HCT116 (cell line): Measurements from ENCODE around the gene CRY2.

Source experiments
- ATF3 ChIP-seq: IDR thresholded peaks from 2 replicates; pipeline ENCODE4 v1.6.1; 2012
- CEBPB ChIP-seq: IDR thresholded peaks from 2 replicates; pipeline ENCODE4 v1.6.1; 2012; ENCODE audit warnings: low read depth
- CTCF ChIP-seq, 3 experiments: fragments of 200-600 bp in 1 of 3; sonication (generic) in 1 of 3; IDR thresholded peaks in 2 of 3; conservative IDR thresholded peaks in 1 of 3; 2 replicates each; pipeline ENCODE4 v1.5.1; 2012 to 2017; ENCODE audit warnings: low read depth in 2 of 3, low read length in 2 of 3, antibody characterized with exemption in 1 of 3, borderline replicate concordance in 1 of 3, control low read depth in 1 of 3, mild to moderate bottlenecking in 1 of 3, mixed read lengths in 1 of 3, mixed run types in 1 of 3, moderate library complexity in 1 of 3; ENCODE audit not compliant: insufficient read depth in 1 of 3
- EZH2 ChIP-seq: fragments of 200-600 bp; sonication (generic); IDR thresholded peaks from 2 replicates; pipeline ENCODE4 v1.6.1; 2017; ENCODE audit warnings: antibody characterized with exemption, mixed run types
- EZH2phosphoT487 ChIP-seq: fragments of 200-600 bp; IDR thresholded peaks from 2 replicates; pipeline ENCODE4 v1.6.1; 2018; ENCODE audit warnings: antibody characterized with exemption, borderline replicate concordance
- MAX ChIP-seq: IDR thresholded peaks from 2 replicates; pipeline ENCODE4 v1.6.1; 2012
- POLR2A ChIP-seq: IDR thresholded peaks from 2 replicates; pipeline ENCODE4 v1.7.0; 2011; ENCODE audit warnings: borderline replicate concordance; ENCODE audit not compliant: insufficient read depth, insufficient read length; ENCODE audit errors: extremely low read depth
- POLR2AphosphoS5 ChIP-seq: IDR thresholded peaks from 2 replicates; pipeline ENCODE4 v1.6.1; 2011; ENCODE audit warnings: mild to moderate bottlenecking, low read depth, low read length, moderate library complexity
- RAD21 ChIP-seq: IDR thresholded peaks from 2 replicates; pipeline ENCODE4 v1.6.1; 2012; ENCODE audit warnings: low read depth, mild to moderate bottlenecking
- REST ChIP-seq: IDR thresholded peaks from 2 replicates; pipeline ENCODE4 v1.6.1; 2012; ENCODE audit warnings: low read depth
- SIN3A ChIP-seq: IDR thresholded peaks from 2 replicates; pipeline ENCODE4 v1.6.1; 2012; ENCODE audit warnings: low read depth
- SRF ChIP-seq: IDR thresholded peaks from 2 replicates; pipeline ENCODE4 v1.6.1; 2012; ENCODE audit warnings: low read depth
- YY1 ChIP-seq: IDR thresholded peaks from 2 replicates; pipeline ENCODE4 v1.6.1; 2011; ENCODE audit warnings: low read length, low read depth, moderate library complexity, mild to moderate bottlenecking; ENCODE audit not compliant: insufficient replicate concordance; ENCODE audit errors: extremely low read depth
- ZNF274 ChIP-seq: fragments of 200-500 bp; sonication (Bioruptor generic); IDR thresholded peaks from 2 replicates; pipeline ENCODE4 v1.6.1; 2014; ENCODE audit warnings: mild to moderate bottlenecking, low read depth, low read length, inconsistent platforms

GRCh38 chr11:45886816-45887520 is 39.7 kb downstream of the CRY2 start:
- TF ChIP-seq ZNF274 (no peak), POLR2A (no peak), POLR2AphosphoS5 (no peak), CTCF (IDR thresholded peaks at IDR 0.05 in 2 of 3, conservative IDR thresholded peaks at IDR 0.05 in 1 of 3; ENCODE audit: borderline replicate concordance in 1 of 3, insufficient read depth in 1 of 3, low read depth in 2 of 3, low read length in 2 of 3) (no peak), YY1 (no peak), RAD21 (no peak), EZH2 (no peak), CEBPB (no peak), SIN3A (no peak), SRF (no peak), ATF3 (no peak), REST (no peak), MAX (no peak), EZH2phosphoT487 (no peak)
